ENCODE results near the gene CCDC134.

Gene CCDC134

GRCh38 chr22:41800348-41801146 is at the start of gene CCDC134:
Gene CCDC134 (plus strand): TSS chr22:41800679. CDS start chr22:41808891, 8,212 bp downstream.
- peak; percentile 92 for DNase-seq (ENCODE audit: low spot score)

GRCh38 chr22:41752011-41752970 is 48.2 kb upstream of the CCDC134 start:
- peak; percentile 53 for DNase-seq (ENCODE audit: low spot score)

GRCh38 chr22:41753984-41754383 is 46.5 kb upstream of the CCDC134 start:
- DNase-seq (ENCODE audit: low spot score) = no peak

GRCh38 chr22:41757502-41757901 is 43.0 kb upstream of the CCDC134 start:
- no peak for DNase-seq (ENCODE audit: low spot score)

- DNase-seq (ENCODE audit: low spot score) = no peak
Measured at GRCh38 chr22:41758231-41758630, 42.2 kb upstream of the CCDC134 start.

GRCh38 chr22:41762980-41763779 is 37.3 kb upstream of the CCDC134 start:
- no peak for DNase-seq (ENCODE audit: low spot score)

GRCh38 chr22:41766476-41766875 is 34.0 kb upstream of the CCDC134 start:
- no peak for DNase-seq (ENCODE audit: low spot score)

GRCh38 chr22:41768430-41768829 is 32.0 kb upstream of the CCDC134 start:
- no peak for DNase-seq (ENCODE audit: low spot score)

- peak; percentile 44 for DNase-seq (ENCODE audit: low spot score)
Measured at GRCh38 chr22:41770715-41771468, 29.6 kb upstream of the CCDC134 start.

GRCh38 chr22:41772198-41772597 is 28.3 kb upstream of the CCDC134 start:
- DNase-seq (ENCODE audit: low spot score) = no peak

GRCh38 chr22:41772645-41773044 is 27.8 kb upstream of the CCDC134 start:
- DNase-seq (ENCODE audit: low spot score) = no peak

- no peak for DNase-seq (ENCODE audit: low spot score)
Measured at GRCh38 chr22:41775338-41775737, 25.1 kb upstream of the CCDC134 start.

GRCh38 chr22:41775976-41776375 is 24.5 kb upstream of the CCDC134 start:
- no peak for DNase-seq (ENCODE audit: low spot score)

GRCh38 chr22:41776381-41776780 is 24.1 kb upstream of the CCDC134 start:
- DNase-seq (ENCODE audit: low spot score) = no peak

- no peak for DNase-seq (ENCODE audit: low spot score)
Measured at GRCh38 chr22:41777749-41778425, 22.6 kb upstream of the CCDC134 start.

GRCh38 chr22:41779929-41780505 is 20.5 kb upstream of the CCDC134 start:
- no peak for DNase-seq (ENCODE audit: low spot score)

- peak; percentile 94 for DNase-seq (ENCODE audit: low spot score)
Measured at GRCh38 chr22:41780746-41781505, 19.6 kb upstream of the CCDC134 start.

GRCh38 chr22:41781507-41781906 is 19.0 kb upstream of the CCDC134 start:
- DNase-seq (ENCODE audit: low spot score) = no peak

GRCh38 chr22:41782316-41782715 is 18.2 kb upstream of the CCDC134 start:
- DNase-seq (ENCODE audit: low spot score) = no peak

GRCh38 chr22:41782751-41783150 is 17.7 kb upstream of the CCDC134 start:
- DNase-seq (ENCODE audit: low spot score) = no peak
